Suprapubic skin (tissue), 4 donors: ENCODE measurements around the gene THAP2.

Source experiments
- CTCF ChIP-seq, 2 donors: fragments of 200-600 bp in 1 of 2; fragments of 450-650 bp in 1 of 2; sonication (generic) in 1 of 2; IDR thresholded peaks; one replicate each; pipeline ENCODE4 v1.5.1; 2016 to 2019; ENCODE audit warnings: antibody characterized with exemption in 2 of 2, mild to moderate bottlenecking in 1 of 2, moderate library complexity in 1 of 2
- EP300 ChIP-seq: sonication (generic); formaldehyde crosslinking; IDR thresholded peaks from one replicate; pipeline ENCODE4 v1.6.1; 2017; ENCODE audit warnings: antibody characterized with exemption
- POLR2A ChIP-seq, 2 donors: fragments of 450-650 bp; IDR thresholded peaks; one replicate each; pipeline ENCODE4 v1.6.1; 2017; ENCODE audit warnings: antibody characterized with exemption in 2 of 2, mild to moderate bottlenecking in 2 of 2, moderate library complexity in 2 of 2
- POLR2AphosphoS5 ChIP-seq, 3 donors: sonication (generic); formaldehyde crosslinking; IDR thresholded peaks; one replicate each; pipeline ENCODE4 v1.6.1; 2017; ENCODE audit warnings: antibody characterized with exemption in 3 of 3

GRCh38 chr12:71642264-71642663 is 21.8 kb upstream of the THAP2 start:
- TF ChIP-seq CTCF (IDR thresholded peaks at IDR 0.05) (no peak), EP300 (no peak), POLR2A (IDR thresholded peaks at IDR 0.05) (no peak), POLR2AphosphoS5 (IDR thresholded peaks at IDR 0.05) (no peak)
